Measurements from ENCODE around the gene DNER. TPM values are rescaled to one million over a fixed set of nuclear protein-coding genes. Genes with fewer than 3 reads are reported as not detected.

DNER gene
- total and polyA plus RNA-seq, 4 donors = 0.01 TPM; not detected in 3

- TF ChIP-seq FOXA1 (IDR thresholded peaks at IDR 0.05) (no peak), YY1 (IDR thresholded peaks at IDR 0.05) (no peak)
- TF ChIP-seq, protein P1, sequence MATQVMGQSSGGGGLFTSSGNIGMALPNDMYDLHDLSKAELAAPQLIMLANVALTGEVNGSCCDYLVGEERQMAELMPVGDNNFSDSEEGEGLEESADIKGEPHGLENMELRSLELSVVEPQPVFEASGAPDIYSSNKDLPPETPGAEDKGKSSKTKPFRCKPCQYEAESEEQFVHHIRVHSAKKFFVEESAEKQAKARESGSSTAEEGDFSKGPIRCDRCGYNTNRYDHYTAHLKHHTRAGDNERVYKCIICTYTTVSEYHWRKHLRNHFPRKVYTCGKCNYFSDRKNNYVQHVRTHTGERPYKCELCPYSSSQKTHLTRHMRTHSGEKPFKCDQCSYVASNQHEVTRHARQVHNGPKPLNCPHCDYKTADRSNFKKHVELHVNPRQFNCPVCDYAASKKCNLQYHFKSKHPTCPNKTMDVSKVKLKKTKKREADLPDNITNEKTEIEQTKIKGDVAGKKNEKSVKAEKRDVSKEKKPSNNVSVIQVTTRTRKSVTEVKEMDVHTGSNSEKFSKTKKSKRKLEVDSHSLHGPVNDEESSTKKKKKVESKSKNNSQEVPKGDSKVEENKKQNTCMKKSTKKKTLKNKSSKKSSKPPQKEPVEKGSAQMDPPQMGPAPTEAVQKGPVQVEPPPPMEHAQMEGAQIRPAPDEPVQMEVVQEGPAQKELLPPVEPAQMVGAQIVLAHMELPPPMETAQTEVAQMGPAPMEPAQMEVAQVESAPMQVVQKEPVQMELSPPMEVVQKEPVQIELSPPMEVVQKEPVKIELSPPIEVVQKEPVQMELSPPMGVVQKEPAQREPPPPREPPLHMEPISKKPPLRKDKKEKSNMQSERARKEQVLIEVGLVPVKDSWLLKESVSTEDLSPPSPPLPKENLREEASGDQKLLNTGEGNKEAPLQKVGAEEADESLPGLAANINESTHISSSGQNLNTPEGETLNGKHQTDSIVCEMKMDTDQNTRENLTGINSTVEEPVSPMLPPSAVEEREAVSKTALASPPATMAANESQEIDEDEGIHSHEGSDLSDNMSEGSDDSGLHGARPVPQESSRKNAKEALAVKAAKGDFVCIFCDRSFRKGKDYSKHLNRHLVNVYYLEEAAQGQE (IDR thresholded peaks at IDR 0.05) = no peak
- Histone ChIP-seq H3K27ac (ENCODE audit: low read depth in 1 of 2, low read length in 2 of 2) (no peak overlapping the region), H3K9me3 (ENCODE audit: control insufficient read depth in 4 of 4, low read length in 3 of 4) (no peaks in the 10 kb centered on the region), H3K27me3 (ENCODE audit: control insufficient read depth in 4 of 4, insufficient read depth in 4 of 4, low read length in 3 of 4) (peaks cover 0 to 3% (median 0%) of the 10 kb centered on the region in 4 donors), H3K9ac (ENCODE audit: low read depth in 1 of 2, low read length in 2 of 2) (no peak overlapping the region), H3K4me3 (ENCODE audit: low read depth in 1 of 3, low read length in 3 of 3) (no peak overlapping the region), H3K36me3 (ENCODE audit: control insufficient read depth in 4 of 4, insufficient read depth in 3 of 4, low read depth in 1 of 4, low read length in 3 of 4) (no peaks in the 10 kb centered on the region), H3K4me1 (ENCODE audit: control insufficient read depth in 4 of 4, insufficient read depth in 4 of 4, low read length in 3 of 4) (no peaks in the 10 kb centered on the region)
- DNase-seq (ENCODE audit: low spot score) = no peak
- 77% methylated on average over 7 of the region's 7 CpGs for WGBS
Observed at GRCh38 chr2:229633556-229633955, 80.8 kb downstream of the DNER start.

DNA sequence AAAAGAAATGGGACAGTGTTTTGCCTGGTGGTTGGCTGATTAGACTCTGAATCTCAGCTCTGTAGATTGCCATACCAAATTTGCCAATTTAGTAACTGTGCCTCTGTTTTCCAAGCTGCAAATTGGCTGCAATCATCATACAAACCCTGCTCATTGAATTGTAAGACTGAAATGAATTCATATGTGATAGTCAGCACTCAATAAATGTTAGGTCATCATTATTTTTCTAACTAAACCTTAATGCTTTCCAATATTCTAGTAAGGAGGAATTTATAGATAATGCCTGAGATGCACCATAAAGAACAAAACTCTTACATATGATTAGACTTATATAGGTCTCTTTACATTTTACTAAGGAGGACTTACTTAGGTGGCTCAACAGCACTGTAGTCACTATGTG lies 85.3 kb downstream of the DNER start:
- H3K9me3 ChIP-seq (ENCODE audit: control insufficient read depth in 4 of 4, low read length in 3 of 4) = no peaks in the 10 kb centered on the region
- H3K27ac ChIP-seq (ENCODE audit: low read depth in 1 of 2, low read length in 2 of 2) = no peak overlapping the region
- no peaks in the 10 kb centered on the region for H3K36me3 ChIP-seq (ENCODE audit: control insufficient read depth in 4 of 4, insufficient read depth in 3 of 4, low read depth in 1 of 4, low read length in 3 of 4)
- TF ChIP-seq GABPA (IDR thresholded peaks at IDR 0.05 in 1 of 2, conservative IDR thresholded peaks at IDR 0.05 in 1 of 2) = no peak
- TF ChIP-seq MAX (IDR thresholded peaks at IDR 0.05) = no peak
- no peak for TF ChIP-seq RXRA (IDR thresholded peaks at IDR 0.05)
- no peak for TF ChIP-seq HNF4G (IDR thresholded peaks at IDR 0.05)
- no peak for TF ChIP-seq NR2F2 (IDR thresholded peaks at IDR 0.05)
- no peak for TF ChIP-seq FOXA2 (IDR thresholded peaks at IDR 0.05)
- TF ChIP-seq ZBTB33 (IDR thresholded peaks at IDR 0.05) = no peak
- TF ChIP-seq HNF4A (conservative IDR thresholded peaks at IDR 0.05) = no peak
- TF ChIP-seq RAD21 (IDR thresholded peaks at IDR 0.05) = no peak
- no peak for TF ChIP-seq JUND (IDR thresholded peaks at IDR 0.05)
- H3K4me1 ChIP-seq (ENCODE audit: control insufficient read depth in 4 of 4, insufficient read depth in 4 of 4, low read length in 3 of 4) = no peaks in the 10 kb centered on the region
- peaks cover 0 to 3% (median 0%) of the 10 kb centered on the region in 4 donors for H3K27me3 ChIP-seq (ENCODE audit: control insufficient read depth in 4 of 4, insufficient read depth in 4 of 4, low read length in 3 of 4)
- H3K4me3 ChIP-seq (ENCODE audit: low read depth in 1 of 3, low read length in 3 of 3) = no peak overlapping the region
- H3K9ac ChIP-seq (ENCODE audit: low read depth in 1 of 2, low read length in 2 of 2) = no peak overlapping the region
- no peak for DNase-seq (ENCODE audit: low spot score)

DNA sequence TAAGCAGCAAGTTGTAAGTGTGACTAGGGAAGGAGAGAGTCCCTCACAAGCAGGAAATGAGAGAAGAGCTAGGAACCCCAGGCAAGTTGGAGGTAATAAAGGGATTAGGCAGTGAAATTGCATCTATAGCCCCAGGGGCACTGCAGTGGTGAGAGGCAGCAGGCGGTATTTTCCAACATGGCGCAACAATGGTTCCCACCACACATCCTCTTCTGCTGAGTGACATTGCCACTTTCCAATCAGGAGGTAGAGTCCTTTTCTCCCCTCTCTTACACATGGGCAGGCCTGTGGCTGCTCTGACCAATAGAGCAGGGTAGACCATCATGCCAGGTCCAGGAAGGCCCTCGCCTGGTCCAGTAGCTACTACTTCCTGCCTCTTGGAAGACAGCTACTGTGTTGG lies 86.6 kb downstream of the DNER start:
- 62% methylated on average over 3 of the region's 3 CpGs for WGBS
- Histone ChIP-seq H3K4me3 (ENCODE audit: low read depth in 1 of 3, low read length in 3 of 3) (no peak overlapping the region), H3K27ac (ENCODE audit: low read depth in 1 of 2, low read length in 2 of 2) (no peak overlapping the region), H3K9ac (ENCODE audit: low read depth in 1 of 2, low read length in 2 of 2) (no peak overlapping the region), H3K27me3 (ENCODE audit: control insufficient read depth in 4 of 4, insufficient read depth in 4 of 4, low read length in 3 of 4) (peaks cover 0 to 3% (median 0%) of the 10 kb centered on the region in 4 donors), H3K36me3 (ENCODE audit: control insufficient read depth in 4 of 4, insufficient read depth in 3 of 4, low read depth in 1 of 4, low read length in 3 of 4) (no peaks in the 10 kb centered on the region), H3K4me1 (ENCODE audit: control insufficient read depth in 4 of 4, insufficient read depth in 4 of 4, low read length in 3 of 4) (no peaks in the 10 kb centered on the region), H3K9me3 (ENCODE audit: control insufficient read depth in 4 of 4, low read length in 3 of 4) (no peaks in the 10 kb centered on the region)
- TF ChIP-seq, protein P1 (IDR thresholded peaks at IDR 0.05) = no peak
- TF ChIP-seq FOXA1 (IDR thresholded peaks at IDR 0.05) (no peak), JUND (IDR thresholded peaks at IDR 0.05) (no peak), EGR1 (IDR thresholded peaks at IDR 0.05; ENCODE audit: low read depth in 2 of 2) (no peak), YY1 (IDR thresholded peaks at IDR 0.05) (no peak), TAF1 (conservative IDR thresholded peaks at IDR 0.05) (no peak), SP1 (IDR thresholded peaks at IDR 0.05) (no peak), HNF4A (conservative IDR thresholded peaks at IDR 0.05) (no peak), FOXA2 (IDR thresholded peaks at IDR 0.05) (no peak), ZBTB33 (IDR thresholded peaks at IDR 0.05) (no peak)
- no peak for DNase-seq (ENCODE audit: low spot score)
